Osteoblast (primary cell): ENCODE measurements around the gene CHRDL2. TPM values are rescaled to one million over a fixed set of nuclear protein-coding genes. Genes with fewer than 3 reads are reported as not detected.
A peak's percentile ranks its signal among the peaks of the same experiment; 100 is the strongest.

Experiments used
- DNase-seq: peaks from one replicate; pipeline ENCODE4 v3.0.0; 2011; ENCODE audit warnings: low spot score, mixed read lengths; ENCODE audit not compliant: insufficient read length; ENCODE audit errors: missing footprints
- H2AFZ ChIP-seq: 2 replicates; pipeline ENCODE4 v1.6.0; 2011; ENCODE audit warnings: mild to moderate bottlenecking, low read length
- H3K27ac ChIP-seq: 2 replicates; pipeline ENCODE4 v1.5.1; 2011; ENCODE audit warnings: mild to moderate bottlenecking, low read depth, low read length, moderate library complexity
- H3K27me3 ChIP-seq: 2 replicates; pipeline ENCODE4 v1.6.0; 2012; ENCODE audit warnings: mild to moderate bottlenecking, control low read depth, inconsistent platforms, low read length, moderate library complexity; ENCODE audit not compliant: insufficient read depth
- H3K36me3 ChIP-seq: 2 replicates; pipeline ENCODE4 v1.5.1; 2011; ENCODE audit warnings: mild to moderate bottlenecking, low read length, control low read depth, moderate library complexity; ENCODE audit not compliant: insufficient read depth
- H3K4me1 ChIP-seq: 2 replicates; pipeline ENCODE4 v1.5.1; 2011; ENCODE audit warnings: mild to moderate bottlenecking, low read length, control low read depth, moderate library complexity; ENCODE audit not compliant: insufficient read depth
- H3K4me2 ChIP-seq: 2 replicates; pipeline ENCODE4 v1.6.0; 2011; ENCODE audit warnings: mild to moderate bottlenecking, low read length; ENCODE audit not compliant: insufficient read depth
- H3K4me3 ChIP-seq: fragments of 200-600 bp; sonication (generic); 3 replicates; pipeline ENCODE4 v1.5.1; 2012; ENCODE audit warnings: mild to moderate bottlenecking, low read length, inconsistent platforms; ENCODE audit not compliant: insufficient read depth
- H3K79me2 ChIP-seq: 2 replicates; pipeline ENCODE4 v1.6.0; 2012; ENCODE audit warnings: mild to moderate bottlenecking, low read length, control low read depth, inconsistent platforms; ENCODE audit not compliant: insufficient read depth
- H3K9me3 ChIP-seq: 2 replicates; pipeline ENCODE4 v1.5.1; 2011; ENCODE audit warnings: low read depth, low read length, control low read depth
- H4K20me1 ChIP-seq: 2 replicates; pipeline ENCODE4 v1.6.0; 2012; ENCODE audit warnings: mild to moderate bottlenecking, low read length, control low read depth; ENCODE audit not compliant: insufficient read depth
- total RNA-seq: library from RNA; depleted of rRNA; stranded (reverse); fragments of >200 nt; gene quantifications from 2 replicates; pipeline ENCODE4 v1.2.3, GENCODE V29; 2012
- TF ChIP-seq, protein P1 (sequence below): IDR thresholded peaks from 2 replicates; pipeline ENCODE4 v1.5.1; 2011; ENCODE audit warnings: mild to moderate bottlenecking, low read depth, low read length, moderate library complexity; ENCODE audit errors: extremely low read depth

Gene CHRDL2
- total RNA-seq, 1 donor: under 0.01 TPM

DNA sequence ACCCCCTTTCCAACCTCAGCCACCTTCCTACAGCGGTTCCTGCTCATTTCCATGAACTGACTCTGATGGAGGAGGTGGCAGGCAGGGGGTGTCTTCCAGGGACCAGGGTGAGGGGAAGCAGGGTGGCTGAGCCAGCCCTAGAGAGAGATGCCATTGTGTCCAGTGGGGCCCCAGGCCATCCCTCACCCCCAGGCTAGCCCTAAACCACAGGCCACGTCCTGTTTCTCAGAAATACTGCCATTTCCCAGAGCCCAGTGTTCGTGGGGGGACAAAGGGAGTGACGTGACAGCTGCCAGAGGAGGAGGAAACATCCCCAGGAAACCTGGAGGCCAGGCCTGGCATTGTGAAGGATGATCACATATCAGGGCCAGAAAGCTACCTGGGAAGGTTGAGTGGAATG, 39.5 kb downstream of the CHRDL2 start:
- H3K79me2 ChIP-seq: no peaks in the 10 kb centered on the region
- peaks cover 42% of the 10 kb centered on the region for H3K4me1 ChIP-seq
- H3K27me3 ChIP-seq: no peaks in the 10 kb centered on the region
- no peak overlapping the region for H2AFZ ChIP-seq
- H4K20me1 ChIP-seq: no peaks in the 10 kb centered on the region
- H3K27ac ChIP-seq: no peak overlapping the region
- no peak overlapping the region for H3K4me2 ChIP-seq
- H3K36me3 ChIP-seq: no peaks in the 10 kb centered on the region
- H3K4me3 ChIP-seq: no peak overlapping the region
- no peak for DNase-seq
- no peaks in the 10 kb centered on the region for H3K9me3 ChIP-seq
- TF ChIP-seq, protein P1, sequence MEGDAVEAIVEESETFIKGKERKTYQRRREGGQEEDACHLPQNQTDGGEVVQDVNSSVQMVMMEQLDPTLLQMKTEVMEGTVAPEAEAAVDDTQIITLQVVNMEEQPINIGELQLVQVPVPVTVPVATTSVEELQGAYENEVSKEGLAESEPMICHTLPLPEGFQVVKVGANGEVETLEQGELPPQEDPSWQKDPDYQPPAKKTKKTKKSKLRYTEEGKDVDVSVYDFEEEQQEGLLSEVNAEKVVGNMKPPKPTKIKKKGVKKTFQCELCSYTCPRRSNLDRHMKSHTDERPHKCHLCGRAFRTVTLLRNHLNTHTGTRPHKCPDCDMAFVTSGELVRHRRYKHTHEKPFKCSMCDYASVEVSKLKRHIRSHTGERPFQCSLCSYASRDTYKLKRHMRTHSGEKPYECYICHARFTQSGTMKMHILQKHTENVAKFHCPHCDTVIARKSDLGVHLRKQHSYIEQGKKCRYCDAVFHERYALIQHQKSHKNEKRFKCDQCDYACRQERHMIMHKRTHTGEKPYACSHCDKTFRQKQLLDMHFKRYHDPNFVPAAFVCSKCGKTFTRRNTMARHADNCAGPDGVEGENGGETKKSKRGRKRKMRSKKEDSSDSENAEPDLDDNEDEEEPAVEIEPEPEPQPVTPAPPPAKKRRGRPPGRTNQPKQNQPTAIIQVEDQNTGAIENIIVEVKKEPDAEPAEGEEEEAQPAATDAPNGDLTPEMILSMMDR: no peak

DNA sequence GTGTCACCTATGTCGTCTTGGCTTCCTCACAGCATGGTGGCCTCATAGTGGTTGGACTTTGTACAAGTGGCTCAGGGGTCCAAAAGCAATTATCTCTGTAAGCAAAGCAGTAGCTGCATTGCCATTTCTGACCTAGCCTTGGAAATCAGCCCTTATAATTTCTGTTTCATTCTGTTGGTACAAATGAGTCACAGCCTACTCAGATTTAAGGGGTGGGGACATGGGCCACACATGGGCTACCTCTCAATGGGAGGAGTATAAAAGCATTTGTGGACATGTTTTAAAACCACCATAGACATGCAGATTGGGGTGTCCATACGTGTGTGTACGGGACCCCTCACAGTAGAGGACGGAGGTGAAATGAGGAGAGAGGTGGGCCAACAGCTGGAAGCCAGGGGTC, 41.6 kb downstream of the CHRDL2 start:
- H3K4me2 ChIP-seq: no peak overlapping the region
- H3K27me3 ChIP-seq: no peaks in the 10 kb centered on the region
- peak; percentile 90 for DNase-seq

DNA sequence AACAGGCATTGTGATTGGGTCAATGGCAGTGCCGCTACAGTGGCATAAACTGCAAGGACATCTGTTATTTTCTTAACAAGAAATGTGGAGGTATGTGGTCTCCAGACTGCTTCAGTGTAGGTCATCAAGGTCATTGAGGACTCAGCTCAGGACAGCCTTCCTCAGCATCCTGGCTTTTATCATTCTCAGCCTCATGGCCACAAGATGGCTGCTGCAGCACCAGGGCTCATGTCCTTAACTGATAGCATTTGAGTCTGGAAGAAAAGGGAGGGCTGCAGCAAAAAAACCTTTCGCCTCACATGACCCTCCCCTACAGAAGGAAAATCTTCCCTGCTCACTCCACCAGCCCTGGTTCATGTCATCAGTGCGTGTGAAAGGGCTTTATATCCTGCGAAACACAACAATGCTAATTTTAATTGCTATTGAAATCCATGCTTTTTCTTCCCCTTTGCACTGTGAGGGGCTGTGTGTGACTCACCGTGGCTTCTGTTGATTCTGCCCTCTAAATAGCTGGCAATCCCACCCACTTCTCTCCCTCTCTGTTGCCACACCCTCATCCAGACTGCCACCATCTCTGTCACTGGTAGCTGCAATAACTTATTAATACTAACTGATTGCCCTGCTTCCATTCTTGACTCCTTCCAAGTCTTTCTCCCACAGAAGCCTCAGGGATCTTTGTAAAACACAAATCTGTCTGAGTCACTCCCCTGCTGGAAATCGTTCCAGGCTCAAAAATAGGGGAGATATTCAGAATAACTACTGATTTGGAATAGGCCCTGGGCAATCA, 43.8 kb downstream of the CHRDL2 start:
- Histone ChIP-seq H4K20me1 (no peaks in the 10 kb centered on the region), H3K36me3 (no peaks in the 10 kb centered on the region), H3K27me3 (no peaks in the 10 kb centered on the region), H2AFZ (peak overlapping the region; percentile 78), H3K4me1 (peaks cover 53% of the 10 kb centered on the region), H3K27ac (peak overlapping the region; percentile 77), H3K4me3 (no peak overlapping the region), H3K9me3 (no peaks in the 10 kb centered on the region), H3K4me2 (peak overlapping the region; percentile 29), H3K79me2 (no peaks in the 10 kb centered on the region)
- TF ChIP-seq, protein P1: no peak
- DNase-seq: peak; percentile 94

More for the DNA sequence above, 41.6 kb downstream of the CHRDL2 start:
- Histone ChIP-seq H4K20me1 (no peaks in the 10 kb centered on the region), H3K27ac (no peak overlapping the region), H3K79me2 (no peaks in the 10 kb centered on the region), H3K4me3 (no peak overlapping the region), H3K36me3 (no peaks in the 10 kb centered on the region), H3K9me3 (no peaks in the 10 kb centered on the region), H2AFZ (no peak overlapping the region), H3K4me1 (peaks cover 38% of the 10 kb centered on the region)
- TF ChIP-seq, protein P1: no peak

DNA sequence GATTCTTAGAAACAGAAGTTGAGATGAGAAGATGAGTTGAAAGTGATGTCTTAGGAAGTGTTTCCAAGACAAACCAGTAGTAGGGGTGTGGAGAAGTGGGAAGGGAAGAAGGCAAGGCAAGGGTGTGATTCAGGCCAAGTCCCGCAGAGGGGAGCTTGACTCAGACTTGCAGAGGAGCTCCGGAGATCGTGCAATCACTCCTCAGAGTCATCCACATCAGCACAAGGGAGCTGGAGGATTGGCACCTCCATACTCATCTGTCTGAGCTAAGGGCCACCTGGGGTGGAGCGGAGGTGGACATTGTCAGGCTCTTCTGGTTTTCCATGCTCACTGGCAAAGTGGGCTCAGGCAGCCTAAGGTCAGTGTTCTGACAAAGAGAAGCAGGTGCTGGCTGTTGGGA, 44.4 kb downstream of the CHRDL2 start:
- H3K36me3 ChIP-seq: no peaks in the 10 kb centered on the region
- TF ChIP-seq, protein P1: peak; percentile 24
- no peaks in the 10 kb centered on the region for H3K79me2 ChIP-seq
- H3K27ac ChIP-seq: peak overlapping the region; percentile 77
- H3K4me2 ChIP-seq: peak overlapping the region; percentile 20
- no peaks in the 10 kb centered on the region for H4K20me1 ChIP-seq
- H3K27me3 ChIP-seq: no peaks in the 10 kb centered on the region
- no peak overlapping the region for H3K4me3 ChIP-seq
- H3K4me1 ChIP-seq: peaks cover 54% of the 10 kb centered on the region
- no peak overlapping the region for H2AFZ ChIP-seq
- no peaks in the 10 kb centered on the region for H3K9me3 ChIP-seq
- DNase-seq: peak; percentile 96
